A549 treated with RU486 at 1 μM for 4 hours (cell line): ENCODE measurements around the gene RASA4. TPM values are rescaled to one million over a fixed set of nuclear protein-coding genes. Genes with fewer than 3 reads are reported as not detected.

Experiments used
- total RNA-seq: library from RNA; stranded (reverse); fragments of 200-300 nt; extraction: Qiagen RNA extraction; gene quantifications from 5 replicates; pipeline ENCODE4 v1.2.3, GENCODE V29; 2022; ENCODE audit warnings: low read depth

The RASA4 gene
- 1.7 to 2.7 TPM (median 2.3 TPM) in 5 replicates for total RNA-seq

GRCh38 chr7:102616507-102617125 is at the start of gene RASA4:
RASA4 (minus strand) TSS chr7:102616756; CDS start chr7:102616689, 67 bp downstream.

GRCh38 chr7:102649924-102650323 is 33.4 kb upstream of the RASA4 start, which contains the start of gene SPDYE2B:
SPDYE2B (plus strand) TSS chr7:102650319; CDS start chr7:102652349, 2,030 bp downstream.

GRCh38 chr7:102642691-102643090 is 26.1 kb upstream of the RASA4 start, which contains the start of gene UPK3BL1:
UPK3BL1 (minus strand) TSS chr7:102642791; CDS start chr7:102642741, 50 bp downstream.

GRCh38 chr7:102572261-102573239 is 44.0 kb downstream of the RASA4 start, which contains the start of gene POLR2J3:
POLR2J3 (minus strand) TSS chr7:102572583; CDS start chr7:102572521, 62 bp downstream.

DNA sequence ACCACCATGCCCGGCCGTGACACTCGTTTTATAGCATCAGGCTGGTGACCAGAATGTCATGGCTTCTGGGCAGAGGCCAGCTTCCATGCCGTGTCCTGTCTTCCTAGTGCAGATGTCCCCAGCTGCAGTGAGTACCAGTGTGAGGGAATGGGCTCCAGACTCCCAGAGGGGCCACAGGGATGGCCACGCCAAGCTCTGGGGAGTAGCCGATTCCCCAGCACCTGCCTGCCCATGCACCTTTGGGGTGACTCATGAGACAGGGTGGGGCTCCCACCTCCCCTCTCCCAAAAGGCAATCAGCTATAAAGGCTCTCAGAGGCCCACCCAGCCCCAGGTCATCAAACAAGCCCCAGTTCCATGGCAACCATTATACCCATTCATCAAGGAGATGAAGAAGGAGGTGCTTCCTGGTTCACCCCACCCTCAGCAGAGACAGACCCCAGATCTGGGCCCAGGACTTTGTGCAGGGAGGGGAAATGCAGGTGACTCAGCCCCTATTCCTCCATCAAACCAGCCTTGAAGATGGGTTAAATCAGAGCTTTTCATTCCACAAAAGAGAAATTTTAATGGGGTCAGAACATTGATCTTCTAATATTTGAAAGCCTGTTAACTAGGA is 65.6 kb downstream of the RASA4 start, which contains the start of gene SPDYE2:
Gene SPDYE2 (plus strand): TSS at position 419 of the 615 bp plus-strand sequence. CDS start 2,030 bp downstream, outside the sequence.

GRCh38 chr7:102543596-102543995 is 73.0 kb downstream of the RASA4 start, which contains the start of gene UPK3BL2:
UPK3BL2 (minus strand) TSS chr7:102543696; CDS start chr7:102543636, 60 bp downstream.

Other genes with a start within 250 kb of the RASA4 start
- gene PRKRIP1, start 220.4 kb downstream of the RASA4 start, total RNA-seq: 21.5 to 24.7 TPM (median 23.7 TPM) in 5 replicates
- 25.6 to 39.5 TPM (median 38.0 TPM) in 5 replicates for gene ORAI2, start 183.2 kb downstream of the RASA4 start, total RNA-seq
- gene ALKBH4, start 151.9 kb downstream of the RASA4 start, total RNA-seq: 9.3 to 12.9 TPM (median 11.5 TPM) in 5 replicates
- 22.8 to 33.4 TPM (median 26.4 TPM) in 5 replicates for gene LRWD1, start 151.8 kb downstream of the RASA4 start, total RNA-seq
- 105 to 118 TPM (median 109 TPM) in 5 replicates for gene POLR2J, start 137.8 kb downstream of the RASA4 start, total RNA-seq
- gene RASA4B, start 99.0 kb downstream of the RASA4 start, total RNA-seq: 1.0 to 2.1 TPM (median 1.5 TPM) in 5 replicates
- 1.6 to 2.3 TPM (median 2.0 TPM) in 5 replicates for gene UPK3BL2, start 73.1 kb downstream of the RASA4 start, total RNA-seq
- gene SPDYE2, start 65.5 kb downstream of the RASA4 start, total RNA-seq: not detected in 5 replicates
- 16.2 to 72.1 TPM (median 35.8 TPM) in 5 replicates for gene POLR2J3, start 44.2 kb downstream of the RASA4 start, total RNA-seq
- gene UPK3BL1, start 26.0 kb upstream of the RASA4 start, total RNA-seq: 7.1 to 16.1 TPM (median 11.6 TPM) in 5 replicates
- gene SPDYE2B, start 33.6 kb upstream of the RASA4 start, total RNA-seq: not detected in 5 replicates
- 0.21 to 0.51 TPM (median 0.42 TPM) in 5 replicates for gene POLR2J2, start 54.9 kb upstream of the RASA4 start, total RNA-seq
- gene FAM185A, start 132.2 kb upstream of the RASA4 start, total RNA-seq: 5.9 to 9.4 TPM (median 8.1 TPM) in 5 replicates